GM18517 (cell line): ENCODE results near the gene GIMAP5.
"Not testable (repeated sequence)": the region's sequence is repeated elsewhere in the genome, so short reads cannot be mapped to it uniquely, and the experiment has no call there.

Experiments
- ATAC-seq: cut with Tn5 transposase; IDR thresholded peaks from one replicate; pipeline ENCODE4 v1.9.1; 2021; ENCODE audit warnings: mild to moderate bottlenecking, moderate library complexity; ENCODE audit not compliant: unreplicated experiment

The GIMAP5 gene

DNA sequence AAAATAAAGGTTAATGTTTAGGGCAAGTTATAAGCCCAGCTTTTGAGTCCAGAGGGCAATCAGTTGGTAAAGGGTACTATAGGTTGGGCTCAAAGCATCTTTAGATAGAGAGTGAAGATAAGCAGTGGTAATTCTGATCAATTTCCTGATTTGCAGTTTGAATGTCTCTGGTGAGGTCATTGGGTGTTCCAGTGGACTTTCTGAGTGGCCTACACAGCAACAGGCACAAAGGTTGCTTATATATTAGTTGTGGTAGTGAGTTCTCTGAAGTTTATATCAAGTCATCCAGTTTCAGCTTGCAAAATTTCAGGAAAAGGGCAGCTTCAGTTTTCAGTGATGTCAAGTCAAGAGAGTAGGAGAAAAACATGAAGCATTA, 29.1 kb downstream of the GIMAP5 start:
- ATAC-seq, result no peak

DNA sequence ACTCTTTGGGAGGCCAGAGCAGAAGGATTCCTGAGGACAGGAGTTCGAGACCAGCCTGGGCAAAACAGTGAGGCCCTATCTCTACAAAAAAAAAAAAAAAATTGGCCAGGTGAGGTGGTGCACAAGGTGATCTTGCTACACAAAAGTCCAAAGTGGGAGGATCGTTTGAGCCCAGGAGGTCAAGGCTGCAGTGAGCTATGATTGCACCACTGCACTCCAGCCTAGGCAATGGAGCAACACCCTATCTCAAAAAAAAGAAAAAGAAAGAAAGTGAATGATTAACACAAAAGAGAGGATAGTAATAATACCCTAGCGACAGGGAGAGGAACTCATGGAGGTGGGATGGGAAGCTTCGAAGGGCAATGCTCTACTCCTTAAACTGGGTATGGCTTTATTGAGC, 32.5 kb downstream of the GIMAP5 start:
- no peak for ATAC-seq

DNA sequence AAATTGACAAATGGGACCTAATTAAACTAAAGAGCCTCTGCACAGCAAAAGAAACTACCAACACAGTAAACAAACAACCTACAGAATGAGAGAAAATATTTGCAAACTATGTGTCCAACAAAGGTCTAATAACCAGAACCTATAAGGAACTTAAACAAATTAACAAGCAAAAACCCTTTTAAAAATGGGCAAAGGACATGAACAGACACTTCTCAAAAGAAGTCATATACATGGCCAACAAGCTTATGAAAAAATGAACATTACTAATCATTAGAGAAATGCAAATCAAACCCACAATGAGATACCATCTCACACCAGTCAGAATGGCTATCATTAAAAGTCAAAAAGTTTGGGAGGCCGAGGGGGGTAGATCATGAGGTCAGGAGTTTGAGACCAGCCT, 36.9 kb downstream of the GIMAP5 start:
- ATAC-seq, result not testable (repeated sequence)

DNA sequence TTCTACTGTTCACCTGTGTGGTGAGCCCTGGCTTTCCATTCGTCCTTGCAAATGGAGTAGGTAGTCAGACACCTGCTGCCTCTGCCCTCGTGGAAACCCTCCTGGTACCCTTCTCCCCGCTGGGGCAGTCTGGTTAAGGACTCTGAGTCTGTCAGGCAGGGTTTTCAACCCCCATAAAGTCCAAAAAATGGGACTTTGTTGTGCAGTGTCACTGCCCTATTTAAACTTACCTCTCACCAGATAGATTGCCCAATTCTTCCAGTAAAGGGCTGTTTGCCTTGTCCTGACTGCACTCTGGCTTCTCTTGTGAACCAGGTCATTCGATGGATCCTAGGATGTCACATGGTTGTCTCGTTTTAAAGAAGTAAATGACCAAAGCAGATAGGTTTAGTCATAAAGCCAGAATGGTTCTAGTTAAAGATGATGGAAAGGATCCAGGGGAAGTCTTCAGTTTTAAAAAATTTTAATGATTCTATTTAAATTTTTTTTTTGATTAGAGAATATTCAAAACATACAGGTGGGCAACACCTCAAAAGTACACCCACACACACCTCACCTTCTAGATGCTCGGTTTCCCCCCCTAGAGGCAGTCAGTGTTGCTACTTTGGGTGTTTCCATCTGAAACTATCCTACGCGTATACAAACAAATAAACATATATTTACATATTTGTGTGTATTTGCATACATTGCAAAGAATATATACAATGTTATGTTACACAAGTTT, 41.0 kb downstream of the GIMAP5 start:
- no peak for ATAC-seq

DNA sequence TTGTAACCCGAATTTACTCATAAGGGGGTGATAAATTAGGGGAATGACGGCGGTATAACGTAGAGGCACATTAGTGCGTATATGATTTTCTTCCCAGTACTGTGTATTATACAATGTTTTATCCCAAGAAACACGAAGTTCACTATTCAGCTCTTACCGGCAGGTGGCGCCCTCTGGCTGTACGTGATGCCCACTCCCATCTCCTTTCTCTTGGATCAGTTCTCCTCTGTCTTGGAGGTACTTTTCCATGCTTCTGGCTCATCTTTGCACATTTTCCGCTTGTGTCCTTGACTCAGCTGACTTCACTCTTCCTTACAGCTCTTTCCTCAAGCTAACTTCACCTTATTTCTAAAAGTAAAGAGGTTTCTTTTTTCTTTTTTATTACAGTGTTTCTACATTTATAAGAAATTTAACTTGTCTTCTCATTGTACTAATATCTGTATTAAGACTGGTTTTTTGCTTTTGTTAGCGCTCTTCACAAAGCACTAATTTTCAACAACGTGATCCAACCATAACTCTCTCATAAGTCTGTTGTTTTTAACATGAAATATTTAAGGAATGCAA, 41.6 kb downstream of the GIMAP5 start:
- no peak for ATAC-seq

DNA sequence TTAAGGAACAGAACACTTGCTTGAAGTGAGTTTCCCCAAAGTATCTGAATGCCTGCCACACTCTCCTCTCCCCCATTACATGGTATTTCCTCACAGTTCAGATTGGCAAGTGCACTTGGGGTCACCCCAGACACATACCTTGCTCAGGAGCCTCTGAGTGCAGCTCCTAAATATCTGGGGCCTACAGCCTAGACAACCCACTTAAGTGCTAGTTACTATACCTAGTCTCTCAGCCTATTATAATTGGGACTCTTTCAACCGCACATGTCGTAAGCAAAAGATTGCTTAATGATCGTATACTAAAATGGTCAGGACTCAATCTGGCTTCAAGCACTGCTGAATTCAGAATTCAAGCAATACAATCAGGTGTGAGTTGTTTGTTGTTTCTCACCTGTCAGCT, 43.1 kb downstream of the GIMAP5 start:
- ATAC-seq, result no peak

DNA sequence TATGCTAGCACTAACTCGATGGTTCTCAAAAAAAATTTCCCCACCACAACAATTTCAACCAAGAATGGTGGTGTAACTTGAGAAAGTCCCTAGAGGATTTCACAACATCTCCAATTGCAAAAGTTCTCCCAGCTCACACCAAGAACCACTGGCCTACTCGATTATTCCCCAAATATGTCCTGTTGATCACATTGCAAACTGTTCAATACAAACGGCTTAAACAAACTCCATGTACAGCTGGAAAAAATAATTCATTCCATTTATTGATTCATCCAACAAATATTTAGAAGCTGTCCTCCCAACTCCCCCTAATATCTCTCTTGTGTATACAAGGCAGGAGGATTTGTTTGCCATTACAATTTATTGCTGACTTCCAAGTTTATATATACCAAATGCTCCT, 43.9 kb downstream of the GIMAP5 start:
- ATAC-seq, result no peak

DNA sequence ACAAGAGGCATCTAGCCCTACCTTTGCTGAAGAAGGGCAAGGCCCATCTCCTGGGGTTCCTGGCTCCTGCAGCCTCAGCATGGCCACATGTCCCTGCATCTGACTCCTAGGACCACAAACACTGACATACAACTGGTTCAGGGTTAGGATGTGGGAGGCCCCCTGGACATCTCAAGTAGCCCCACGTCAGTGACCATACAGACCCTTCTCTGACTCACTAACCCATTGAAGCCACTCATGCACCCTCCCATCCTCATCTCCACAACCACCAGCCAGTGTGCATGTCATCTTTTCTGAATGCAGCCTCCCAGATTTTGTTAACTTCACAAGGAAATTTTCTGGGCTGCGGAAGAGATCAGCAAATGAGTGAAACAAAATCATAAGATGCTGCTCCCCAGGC, 44.7 kb downstream of the GIMAP5 start:
- no peak for ATAC-seq

DNA sequence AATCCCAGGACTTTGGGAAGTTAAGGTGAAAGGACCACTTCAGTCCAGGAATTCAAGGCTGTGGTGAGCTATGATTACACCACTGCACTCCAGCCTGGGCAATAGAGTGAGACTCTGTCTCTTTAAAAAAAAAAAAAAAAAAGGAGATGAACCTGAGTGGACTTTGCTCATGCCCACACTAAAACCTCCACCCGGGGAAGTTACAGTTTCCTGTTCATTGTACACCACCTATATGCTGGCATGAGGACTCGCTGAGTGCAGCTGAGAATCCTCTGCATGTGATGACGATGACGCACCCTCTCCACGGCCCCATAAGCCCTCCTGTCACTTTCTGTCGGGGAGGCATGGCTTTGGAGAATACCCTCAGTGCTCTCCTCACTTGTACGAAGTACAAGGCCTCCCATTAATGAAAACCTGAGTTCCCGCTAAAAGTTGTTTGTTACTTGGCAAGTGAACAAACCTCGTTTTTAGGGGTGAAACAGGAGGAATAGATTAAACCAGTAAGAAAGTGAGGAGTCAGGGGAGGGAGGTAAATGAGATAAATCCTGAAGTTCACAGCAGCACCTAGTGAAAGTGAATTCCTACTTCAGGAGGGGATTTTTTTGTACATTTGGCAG, 47.0 kb downstream of the GIMAP5 start:
- no peak for ATAC-seq

DNA sequence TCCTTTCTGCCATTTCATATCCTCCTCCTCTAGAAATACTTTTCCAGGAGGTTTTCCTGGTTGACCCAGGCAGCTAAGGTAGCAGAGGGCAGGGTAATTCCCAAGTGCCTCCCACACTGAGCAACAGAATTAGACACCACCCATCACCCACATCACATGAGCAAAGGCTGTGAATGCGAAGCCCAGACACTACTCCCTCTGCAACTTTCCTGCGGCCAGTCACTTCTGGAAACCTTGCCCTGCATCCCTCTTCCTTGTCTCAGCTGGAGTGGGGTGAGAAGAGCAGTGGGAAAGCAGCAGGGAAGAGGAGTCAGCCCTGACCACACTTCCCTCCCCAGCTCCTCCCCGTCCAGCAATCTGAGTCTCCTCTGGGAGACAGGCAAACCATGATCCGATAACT, 47.7 kb downstream of the GIMAP5 start:
- ATAC-seq, result no peak

DNA sequence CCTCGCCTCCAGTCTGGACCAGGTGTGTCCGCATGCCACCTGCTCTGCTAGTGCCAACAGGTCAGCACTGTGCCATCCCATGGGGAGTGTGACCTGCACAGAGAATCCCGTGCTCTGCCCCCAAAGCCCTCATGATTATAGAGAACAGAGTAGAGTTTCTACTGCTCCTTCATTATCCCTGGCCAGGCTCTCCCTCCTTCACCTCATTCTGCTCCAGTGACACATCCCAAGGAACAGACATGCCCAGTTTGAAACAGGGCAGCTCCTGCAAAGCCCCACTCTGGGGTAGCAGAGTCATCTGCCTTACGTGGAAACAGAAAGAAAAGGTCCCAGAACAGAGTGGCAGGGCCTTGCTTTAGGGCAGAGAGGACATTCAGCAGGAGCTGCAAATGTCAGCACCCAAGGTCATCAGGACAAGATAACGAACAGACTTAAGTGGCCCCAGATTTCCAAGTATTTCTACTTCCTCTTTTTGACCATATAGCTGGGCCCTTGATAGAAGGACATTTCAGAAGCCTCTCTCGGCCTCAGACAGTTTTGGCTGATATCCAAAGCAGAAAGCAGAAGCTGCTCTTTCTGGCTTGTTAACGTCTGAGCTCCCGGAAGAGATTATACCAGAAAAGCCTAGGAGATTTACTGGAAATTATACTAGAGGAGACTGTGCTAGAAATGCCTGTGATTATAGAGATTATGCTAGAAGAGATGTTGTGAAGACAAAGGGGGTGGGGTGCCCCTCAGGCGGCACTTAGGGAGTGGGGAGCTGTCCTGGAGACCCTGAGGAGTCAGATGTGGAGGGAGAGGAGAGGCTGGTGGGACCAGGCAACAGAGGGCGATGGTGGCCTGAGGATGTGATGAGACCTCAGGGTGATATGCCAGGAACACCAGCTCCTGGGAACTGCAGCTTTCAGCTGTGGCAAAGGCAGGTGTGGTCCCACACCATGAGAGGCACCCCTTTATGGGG, 50.4 kb downstream of the GIMAP5 start:
- no peak for ATAC-seq

DNA sequence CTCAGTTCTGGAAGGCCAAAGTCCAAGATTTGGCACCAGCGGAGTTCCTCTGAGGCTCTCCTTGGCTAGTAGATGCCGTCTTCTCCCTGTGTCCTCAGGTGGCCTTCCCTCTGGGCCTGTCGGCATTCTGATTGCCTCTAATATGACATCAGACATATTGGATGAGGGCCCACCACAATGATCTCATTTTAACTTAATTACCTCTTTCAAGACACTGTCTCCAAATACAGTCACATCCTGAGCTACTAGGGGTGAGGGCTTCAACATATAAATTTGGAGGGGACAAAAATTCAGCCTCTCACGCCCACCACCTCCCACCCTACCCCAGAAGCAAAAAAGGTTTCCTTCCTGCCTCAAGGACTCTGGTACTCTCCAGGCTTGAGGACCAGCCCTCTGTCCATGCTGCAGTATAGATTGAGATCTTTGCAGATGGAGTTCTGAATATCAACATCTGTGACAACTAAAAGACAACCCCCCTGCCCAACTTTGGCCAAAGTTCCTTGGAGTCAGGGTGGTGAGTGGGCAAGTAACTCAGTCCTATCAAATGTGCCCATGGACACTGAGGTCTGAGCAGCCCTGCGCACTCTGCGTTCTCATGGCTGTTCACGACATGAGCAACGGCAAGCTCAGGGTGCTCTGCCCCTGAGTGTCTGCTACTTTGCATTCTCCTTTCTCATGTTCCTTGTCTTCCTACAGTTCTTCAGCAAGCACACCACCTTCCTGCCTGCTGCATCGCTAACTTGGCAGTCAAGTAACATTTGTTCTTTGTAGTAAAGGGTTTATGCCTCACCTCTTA, 51.5 kb downstream of the GIMAP5 start:
- no peak for ATAC-seq

DNA sequence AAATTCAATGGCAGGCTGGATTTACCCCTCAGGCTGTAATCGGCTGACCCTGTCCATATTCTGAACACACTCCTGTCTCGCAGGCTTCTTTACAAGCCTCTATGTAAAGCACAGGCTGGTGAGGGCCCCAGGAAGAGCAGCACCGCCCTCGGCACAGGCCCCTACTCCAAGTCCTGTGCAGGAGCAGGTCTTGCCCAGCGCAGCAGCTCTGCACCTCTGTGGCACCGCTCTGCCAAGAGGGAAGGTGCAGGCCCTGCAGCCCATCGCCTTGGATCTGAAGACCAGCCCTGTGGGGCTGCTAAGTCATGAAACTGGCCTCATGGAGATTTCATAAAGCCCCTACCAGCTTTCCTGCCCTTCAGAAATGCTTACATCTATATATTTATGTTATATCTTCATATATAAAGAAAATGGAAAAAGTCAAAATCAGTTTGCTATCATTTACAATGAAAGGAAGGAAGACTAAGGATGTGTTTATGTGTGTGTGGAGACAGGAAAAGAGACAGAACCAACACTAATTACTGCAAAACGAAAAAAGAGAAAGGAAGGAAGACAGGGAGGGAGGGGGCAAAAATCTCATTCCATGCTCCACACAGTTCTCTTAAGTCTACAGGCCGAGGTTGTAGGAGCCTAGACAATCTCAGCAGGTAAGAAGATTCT, 53.3 kb downstream of the GIMAP5 start:
- ATAC-seq, result no peak

DNA sequence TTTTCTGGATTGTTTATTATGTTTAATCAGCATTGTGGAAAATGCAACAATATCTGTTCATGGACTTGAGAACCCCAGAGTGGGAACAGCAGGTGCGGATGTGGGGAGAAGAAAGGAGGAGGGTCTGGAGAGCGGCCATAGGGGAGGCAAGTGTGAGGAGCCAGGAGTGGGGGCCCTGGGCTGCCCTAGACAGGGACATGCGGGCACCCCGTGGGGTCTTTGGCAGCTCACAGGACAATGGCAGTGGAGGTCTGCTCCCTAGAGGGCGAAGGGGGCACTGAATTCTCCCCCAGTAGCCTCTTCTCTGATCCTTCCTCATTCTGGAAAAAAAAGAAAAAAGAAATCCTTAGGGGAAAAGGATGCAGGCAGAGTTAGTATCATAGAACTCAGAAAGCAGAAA, 54.1 kb downstream of the GIMAP5 start:
- ATAC-seq, result no peak

DNA sequence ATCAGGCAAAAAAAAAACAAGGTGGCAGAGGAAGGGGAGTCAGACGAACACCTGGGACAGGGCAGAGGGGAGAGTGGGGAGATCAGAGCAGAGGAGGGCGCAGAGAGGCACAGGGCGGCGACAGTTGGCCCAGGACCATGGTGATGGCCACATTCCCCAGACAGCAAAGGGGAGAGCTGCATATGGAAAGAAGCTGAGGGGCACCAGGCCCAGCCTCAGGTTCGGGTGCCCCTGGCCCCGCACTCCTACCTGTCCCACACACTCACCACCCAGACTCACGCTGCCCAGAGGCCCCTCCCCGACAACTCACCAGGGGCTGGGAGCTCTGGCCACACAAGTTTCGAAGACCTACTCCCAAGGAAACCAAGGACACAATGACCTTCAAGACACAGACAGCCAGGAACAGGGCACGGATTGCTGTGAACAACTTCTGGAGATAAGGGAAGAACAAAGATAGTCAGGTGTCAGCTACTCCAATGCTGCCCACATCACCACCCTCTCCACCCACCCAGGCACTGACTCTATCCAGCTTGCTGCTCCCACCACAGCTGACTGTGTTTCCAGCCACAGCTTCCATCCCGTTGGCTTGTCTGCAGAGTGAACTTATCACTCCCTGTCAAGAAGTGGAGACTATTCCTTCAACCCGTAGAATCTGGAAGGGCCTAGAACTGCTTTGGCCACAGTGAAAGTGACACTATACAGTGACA, 54.7 kb downstream of the GIMAP5 start:
- no peak for ATAC-seq
